Activated CD4-positive, alpha-beta T cell treated with anti-CD3 and anti-CD28 coated beads, Interleukin-2, amount 50 U/mL, for 48 hours (primary cell): ENCODE data around the gene PADI6.
A peak's percentile ranks its signal among the peaks of the same experiment; 100 is the strongest.
"Not testable (repeated sequence)": the region's sequence is repeated elsewhere in the genome, so short reads cannot be mapped to it uniquely, and the experiment has no call there.

Source experiments
- DNase-seq, 2 experiments: peaks; one replicate each; pipeline ENCODE4 v3.0.0-alpha.2; 2020

PADI6 gene

GRCh38 chr1:17371896-17372295, at the start of gene PADI6:
TSS of gene PADI6 (plus strand) at chr1:17372196. CDS start at chr1:17372246, 50 bp downstream.
- no peak for DNase-seq

GRCh38 chr1:17328855-17329254, 43.1 kb upstream of the PADI6 start:
- no peak for DNase-seq

- no peak for DNase-seq
Measured at GRCh38 chr1:17329610-17330009, 42.4 kb upstream of the PADI6 start.

- DNase-seq: no peak
Measured at GRCh38 chr1:17330856-17331255, 41.1 kb upstream of the PADI6 start.

GRCh38 chr1:17333081-17333480, 38.9 kb upstream of the PADI6 start:
- no peak for DNase-seq

- DNase-seq: peak; percentile 78
Measured at GRCh38 chr1:17335821-17336710, 35.9 kb upstream of the PADI6 start.

- no peak for DNase-seq
Measured at GRCh38 chr1:17338706-17339493, 33.1 kb upstream of the PADI6 start.

GRCh38 chr1:17339521-17339920, 32.5 kb upstream of the PADI6 start:
- no peak for DNase-seq

GRCh38 chr1:17340358-17340757, 31.6 kb upstream of the PADI6 start:
- no peak for DNase-seq

- no peak for DNase-seq
Measured at GRCh38 chr1:17342014-17342441, 30.0 kb upstream of the PADI6 start.

GRCh38 chr1:17345506-17345905, 26.5 kb upstream of the PADI6 start:
- not testable (repeated sequence) for DNase-seq

GRCh38 chr1:17346046-17346789, 25.8 kb upstream of the PADI6 start:
- DNase-seq: no peak

- no peak for DNase-seq
Measured at GRCh38 chr1:17347769-17348592, 24.0 kb upstream of the PADI6 start.

GRCh38 chr1:17348593-17349234, 23.3 kb upstream of the PADI6 start:
- no peak for DNase-seq

- no peak for DNase-seq
Measured at GRCh38 chr1:17350083-17350482, 21.9 kb upstream of the PADI6 start.

GRCh38 chr1:17350928-17351446, 21.0 kb upstream of the PADI6 start:
- DNase-seq: no peak

GRCh38 chr1:17351598-17352324, 20.2 kb upstream of the PADI6 start:
- DNase-seq: no peak

- no peak for DNase-seq
Measured at GRCh38 chr1:17352419-17352909, 19.5 kb upstream of the PADI6 start.

- peak in 1 of 2 experiments; percentile 7 for DNase-seq
Measured at GRCh38 chr1:17355898-17356297, 16.1 kb upstream of the PADI6 start.

GRCh38 chr1:17356387-17357026, 15.5 kb upstream of the PADI6 start:
- peak in 1 of 2 experiments; percentile 9 for DNase-seq
